SU-DHL-6 (cell line): ENCODE measurements around the gene CCL1.

Experiments used
- EZH2phosphoT487 ChIP-seq: fragments of 200-600 bp; sonication (generic), shearing (Covaris generic); conservative IDR thresholded peaks from 2 replicates; pipeline ENCODE4 v1.6.1; 2018; ENCODE audit warnings: mild to moderate bottlenecking, antibody characterized with exemption, low read length, moderate library complexity, mixed read lengths
- TF ChIP-seq, protein P1 (sequence below): fragments of 200-600 bp; sonication (generic); IDR thresholded peaks from one replicate; pipeline ENCODE4 v1.5.1; 2017; ENCODE audit warnings: antibody characterized with exemption, mild to moderate bottlenecking, low read length, moderate library complexity; ENCODE audit not compliant: insufficient read depth, poor library complexity, severe bottlenecking

DNA sequence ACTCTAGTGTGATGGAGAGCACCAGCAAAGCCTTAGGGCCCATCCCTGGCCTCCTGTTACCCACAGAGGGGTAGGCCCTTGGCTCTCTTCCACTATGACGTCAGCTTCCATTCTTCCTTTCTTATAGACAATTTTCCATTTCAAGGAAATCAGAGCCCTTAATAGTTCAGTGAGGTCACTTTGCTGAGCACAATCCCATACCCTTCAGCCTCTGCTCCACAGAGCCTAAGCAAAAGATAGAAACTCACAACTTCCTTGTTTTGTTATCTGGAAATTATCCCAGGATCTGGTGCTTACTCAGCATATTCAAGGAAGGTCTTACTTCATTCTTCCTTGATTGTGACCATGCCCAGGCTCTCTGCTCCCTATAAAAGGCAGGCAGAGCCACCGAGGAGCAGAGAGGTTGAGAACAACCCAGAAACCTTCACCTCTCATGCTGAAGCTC, 44.0 kb downstream of the CCL1 start, which contains the start of gene CCL8:
- TF ChIP-seq, protein P1, sequence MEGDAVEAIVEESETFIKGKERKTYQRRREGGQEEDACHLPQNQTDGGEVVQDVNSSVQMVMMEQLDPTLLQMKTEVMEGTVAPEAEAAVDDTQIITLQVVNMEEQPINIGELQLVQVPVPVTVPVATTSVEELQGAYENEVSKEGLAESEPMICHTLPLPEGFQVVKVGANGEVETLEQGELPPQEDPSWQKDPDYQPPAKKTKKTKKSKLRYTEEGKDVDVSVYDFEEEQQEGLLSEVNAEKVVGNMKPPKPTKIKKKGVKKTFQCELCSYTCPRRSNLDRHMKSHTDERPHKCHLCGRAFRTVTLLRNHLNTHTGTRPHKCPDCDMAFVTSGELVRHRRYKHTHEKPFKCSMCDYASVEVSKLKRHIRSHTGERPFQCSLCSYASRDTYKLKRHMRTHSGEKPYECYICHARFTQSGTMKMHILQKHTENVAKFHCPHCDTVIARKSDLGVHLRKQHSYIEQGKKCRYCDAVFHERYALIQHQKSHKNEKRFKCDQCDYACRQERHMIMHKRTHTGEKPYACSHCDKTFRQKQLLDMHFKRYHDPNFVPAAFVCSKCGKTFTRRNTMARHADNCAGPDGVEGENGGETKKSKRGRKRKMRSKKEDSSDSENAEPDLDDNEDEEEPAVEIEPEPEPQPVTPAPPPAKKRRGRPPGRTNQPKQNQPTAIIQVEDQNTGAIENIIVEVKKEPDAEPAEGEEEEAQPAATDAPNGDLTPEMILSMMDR: no peak
- no peak for TF ChIP-seq EZH2phosphoT487
